GM21737 (cell line): ENCODE data around the gene SSTR1.
"Not testable (repeated sequence)": the region's sequence is repeated elsewhere in the genome, so short reads cannot be mapped to it uniquely, and the experiment has no call there.

Experiments used
- ATAC-seq: cut with Tn5 transposase; IDR thresholded peaks from one replicate; pipeline ENCODE4 v1.9.1; 2021; ENCODE audit warnings: mild to moderate bottlenecking, moderate library complexity; ENCODE audit not compliant: unreplicated experiment

The SSTR1 gene, protein sequence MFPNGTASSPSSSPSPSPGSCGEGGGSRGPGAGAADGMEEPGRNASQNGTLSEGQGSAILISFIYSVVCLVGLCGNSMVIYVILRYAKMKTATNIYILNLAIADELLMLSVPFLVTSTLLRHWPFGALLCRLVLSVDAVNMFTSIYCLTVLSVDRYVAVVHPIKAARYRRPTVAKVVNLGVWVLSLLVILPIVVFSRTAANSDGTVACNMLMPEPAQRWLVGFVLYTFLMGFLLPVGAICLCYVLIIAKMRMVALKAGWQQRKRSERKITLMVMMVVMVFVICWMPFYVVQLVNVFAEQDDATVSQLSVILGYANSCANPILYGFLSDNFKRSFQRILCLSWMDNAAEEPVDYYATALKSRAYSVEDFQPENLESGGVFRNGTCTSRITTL

GRCh38 chr14:38207736-38208617 is at the start of gene SSTR1:
Gene SSTR1, plus strand, starts transcription at chr14:38207904. Its CDS starts 1,486 bp downstream, at chr14:38209390.
- no peak for ATAC-seq

- no peak for ATAC-seq
Observed at GRCh38 chr14:38158468-38158867, 49.2 kb upstream of the SSTR1 start.

GRCh38 chr14:38168416-38168815 is 39.3 kb upstream of the SSTR1 start:
- ATAC-seq = no peak

DNA sequence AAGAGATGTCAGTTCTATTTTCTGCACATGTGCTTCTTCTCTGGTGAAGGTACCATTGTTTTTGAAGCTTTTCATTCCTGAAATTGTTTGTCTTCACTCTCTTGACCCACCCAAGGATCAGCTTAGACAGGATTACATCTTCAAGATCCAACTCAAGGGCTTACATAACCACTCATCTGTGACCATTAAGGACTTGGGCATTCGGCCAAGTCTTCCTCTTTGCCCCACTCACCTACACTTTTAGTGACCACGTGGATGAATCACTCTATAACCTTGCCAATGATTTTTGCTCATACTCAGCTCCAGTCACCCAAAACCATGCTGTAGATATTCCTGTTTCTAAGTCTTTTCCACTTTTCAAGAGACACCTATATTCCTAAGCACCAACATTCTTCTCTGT is 36.5 kb upstream of the SSTR1 start:
- no peak for ATAC-seq

DNA sequence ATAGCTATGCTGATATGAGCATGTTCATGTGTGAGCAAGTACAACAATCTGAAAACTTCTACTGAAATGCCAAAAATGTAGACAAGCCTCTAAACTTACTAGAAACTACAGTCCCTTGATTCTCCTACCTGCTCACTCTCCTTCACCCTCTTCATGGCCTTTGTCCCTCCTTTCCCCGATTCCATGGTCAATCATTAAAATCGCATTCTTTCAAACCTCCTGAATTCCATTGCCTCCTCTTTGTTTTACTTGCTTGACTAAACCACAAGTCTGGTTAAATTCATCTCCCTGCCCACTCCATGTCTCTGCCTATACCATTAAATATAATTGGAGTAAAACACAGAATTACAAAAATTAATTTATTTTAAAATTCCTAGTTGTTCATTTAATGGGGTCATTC is 33.0 kb upstream of the SSTR1 start:
- ATAC-seq = no peak

DNA sequence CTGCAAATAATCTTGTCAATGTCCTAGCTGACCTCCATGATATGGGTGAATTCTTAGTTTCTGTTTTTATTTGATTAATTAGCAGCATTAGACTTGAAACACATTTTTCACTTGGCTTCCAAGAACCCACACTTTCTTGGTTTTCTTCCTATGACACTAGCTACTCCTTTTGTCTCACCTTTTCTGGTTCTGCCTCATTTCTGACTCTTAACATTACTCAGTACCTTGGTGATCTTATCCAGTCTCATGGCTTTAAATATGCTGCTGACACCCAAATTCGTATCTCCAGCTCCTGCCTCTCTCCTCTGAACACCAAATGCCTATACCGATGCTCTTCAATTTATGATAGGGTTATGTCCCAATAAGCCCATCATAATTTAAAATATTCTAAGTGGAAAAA is 32.0 kb upstream of the SSTR1 start:
- no peak for ATAC-seq

DNA sequence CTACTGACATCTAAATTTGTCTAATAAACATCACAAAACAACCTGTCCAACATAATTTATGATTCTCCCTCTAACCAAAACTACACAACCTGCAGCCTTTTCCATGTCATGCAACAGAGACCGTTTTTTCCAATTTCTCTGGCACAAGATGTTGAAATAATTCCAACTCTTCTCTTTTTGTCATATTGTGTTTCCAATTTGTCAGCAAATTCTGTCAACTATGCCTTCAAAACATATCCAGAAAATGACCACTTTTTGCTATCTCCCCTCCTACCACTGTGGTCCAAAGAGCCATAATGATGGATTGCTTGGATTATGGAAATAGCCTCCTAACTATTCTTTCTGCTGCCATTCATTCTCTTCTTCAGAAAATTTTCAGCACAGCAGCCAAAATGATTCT is 31.3 kb upstream of the SSTR1 start:
- no peak for ATAC-seq

DNA sequence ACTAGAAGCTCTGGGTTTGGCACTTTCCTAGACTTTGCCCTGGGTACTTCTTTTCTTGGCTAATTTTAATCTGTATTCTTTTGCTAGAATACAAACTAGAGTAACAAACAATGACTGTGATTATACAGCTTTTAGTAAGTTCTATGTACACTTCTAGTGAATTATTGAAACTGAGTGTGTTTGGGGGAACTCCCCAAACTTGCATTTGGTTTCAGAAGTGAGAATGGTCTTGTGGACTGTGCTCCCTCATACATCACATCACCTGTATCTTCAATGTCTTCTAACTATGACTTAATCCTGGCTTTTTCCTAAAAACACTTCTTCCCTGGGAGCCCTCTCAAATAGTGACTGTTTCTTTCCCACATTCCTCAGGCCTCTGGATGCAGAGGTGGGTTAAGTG is 23.6 kb upstream of the SSTR1 start:
- no peak for ATAC-seq

GRCh38 chr14:38185671-38186070 is 22.0 kb upstream of the SSTR1 start:
- no peak for ATAC-seq

DNA sequence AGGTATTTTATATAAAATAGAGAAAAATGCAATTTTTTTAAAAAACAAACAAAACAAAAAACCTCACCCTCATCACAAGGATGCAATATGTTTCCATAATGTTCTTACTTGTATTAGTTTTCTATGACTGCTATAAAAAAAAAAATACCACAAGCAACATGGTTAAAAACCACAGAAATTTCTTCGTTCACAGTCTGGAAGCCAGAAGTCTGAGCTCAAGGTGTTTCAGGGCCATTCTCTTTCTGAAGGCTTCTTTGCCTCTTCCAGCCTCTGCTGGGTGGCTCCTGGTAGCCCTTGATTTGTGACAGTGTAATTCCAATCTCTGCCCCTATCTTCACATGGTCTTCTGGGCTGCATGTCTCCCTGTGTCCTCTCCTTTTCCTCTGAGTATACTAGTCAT is 21.5 kb upstream of the SSTR1 start:
- no peak for ATAC-seq

- no peak for ATAC-seq
Observed at GRCh38 chr14:38187528-38187927, 20.2 kb upstream of the SSTR1 start.

GRCh38 chr14:38189930-38190726 is 17.6 kb upstream of the SSTR1 start:
- ATAC-seq = no peak

DNA sequence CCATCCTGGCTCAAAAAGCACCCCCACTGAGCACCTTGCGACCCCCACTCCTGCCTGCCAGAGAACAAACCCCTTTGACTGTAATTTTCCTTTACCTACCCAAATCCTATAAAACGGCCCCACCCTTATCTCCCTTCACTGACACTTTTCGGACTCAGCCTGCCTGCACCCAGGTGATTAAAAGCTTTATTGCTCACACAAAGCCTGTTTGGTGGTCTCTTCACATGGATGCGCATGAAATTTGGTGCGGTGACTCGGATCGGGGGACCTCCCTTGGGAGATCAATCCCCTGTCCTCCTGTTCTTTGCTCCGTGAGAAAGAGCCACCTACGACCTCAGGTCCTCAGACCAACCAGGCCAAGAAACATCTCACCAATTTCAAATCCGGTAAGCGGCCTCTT is 16.9 kb upstream of the SSTR1 start:
- ATAC-seq = not testable (repeated sequence)

- ATAC-seq = not testable (repeated sequence)
Observed at GRCh38 chr14:38191491-38191890, 16.2 kb upstream of the SSTR1 start.

- ATAC-seq = no peak
Observed at GRCh38 chr14:38197001-38197783, 10.5 kb upstream of the SSTR1 start.

DNA sequence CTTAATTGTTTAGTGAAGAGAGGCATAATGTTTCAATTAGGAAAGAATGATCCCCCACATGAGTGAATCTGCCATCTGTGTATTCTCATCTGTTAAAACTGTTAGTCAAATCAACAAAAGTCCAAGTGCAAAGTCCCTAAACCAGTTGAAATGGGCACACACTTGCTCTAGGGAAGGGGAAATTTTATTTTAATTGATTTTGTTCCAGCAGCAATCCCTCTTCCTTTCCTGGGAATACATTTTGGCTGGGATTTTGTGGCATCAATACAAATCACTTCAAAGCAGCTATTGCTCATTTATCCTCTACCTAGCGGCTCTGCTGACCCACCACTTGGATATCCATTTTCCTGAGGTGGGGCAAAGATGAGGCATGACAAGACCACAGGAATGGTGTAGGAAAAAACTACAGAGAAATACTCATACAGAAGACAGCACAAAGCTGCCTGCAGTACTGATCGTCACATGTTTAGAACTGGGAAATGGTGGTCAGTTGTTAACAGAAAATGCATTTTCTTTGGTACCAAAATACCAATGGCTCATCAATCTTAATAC is 9.8 kb upstream of the SSTR1 start:
- no peak for ATAC-seq

- ATAC-seq = no peak
Observed at GRCh38 chr14:38198425-38198824, 9.3 kb upstream of the SSTR1 start.

DNA sequence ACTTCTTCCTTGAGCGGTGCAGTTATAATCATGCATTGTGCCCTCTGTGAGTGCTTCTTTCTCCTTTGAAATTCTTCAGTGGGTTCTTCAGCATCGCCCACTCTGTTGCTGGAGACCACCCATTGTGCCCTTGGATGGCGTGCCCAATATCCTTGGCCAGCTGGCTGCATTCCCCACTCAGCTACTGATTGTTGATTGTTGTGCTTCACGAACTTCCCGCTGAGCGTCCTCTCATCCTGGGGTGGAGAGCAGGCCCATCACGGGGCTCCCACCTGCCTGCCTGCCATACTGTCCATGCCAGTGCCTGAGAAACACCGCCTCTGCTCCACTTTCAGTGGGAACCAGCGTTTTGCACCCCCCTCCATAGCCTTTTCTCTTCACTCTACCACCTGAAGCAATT is 8.6 kb upstream of the SSTR1 start:
- ATAC-seq = no peak

DNA sequence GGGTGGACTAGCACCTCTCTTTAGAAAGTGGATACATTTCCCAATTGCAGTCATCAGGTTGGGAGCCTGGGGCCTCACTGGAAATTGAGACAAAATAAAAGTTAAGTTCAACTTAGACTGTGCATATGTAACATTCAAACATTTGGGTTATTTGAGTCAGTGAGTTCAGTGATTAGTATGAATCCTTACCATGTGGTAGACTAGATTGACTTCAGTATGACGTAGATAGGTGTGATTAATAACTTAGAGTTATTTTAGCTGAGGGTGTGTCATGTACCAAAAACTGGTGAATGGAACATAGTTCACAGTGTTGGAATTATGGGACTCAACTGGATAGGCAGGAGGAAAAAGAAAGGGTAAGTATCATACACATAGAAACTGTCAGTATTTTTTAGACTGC is 8.0 kb upstream of the SSTR1 start:
- no peak for ATAC-seq

GRCh38 chr14:38201137-38201828 is 6.4 kb upstream of the SSTR1 start:
- ATAC-seq = no peak
